Neutrophil (primary cell): Measurements from ENCODE around the gene TRIM40.

ENCODE experiments used
- H3K27ac ChIP-seq: fragments of 200-600 bp; sonication (generic); 2 replicates; pipeline ENCODE4 v1.5.1; 2016; ENCODE audit warnings: mild to moderate bottlenecking, moderate library complexity
- H3K27me3 ChIP-seq: fragments of 200-600 bp; sonication (generic); 2 replicates; pipeline ENCODE4 v1.6.0; 2016; ENCODE audit warnings: mild to moderate bottlenecking
- H3K36me3 ChIP-seq: fragments of 200-600 bp; sonication (generic); 2 replicates; pipeline ENCODE4 v1.5.1; 2017
- H3K4me1 ChIP-seq, 2 experiments: fragments of 200-600 bp in 1 of 2; sonication (generic) in 1 of 2; 1 replicate in 1 of 2; 2 replicates in 1 of 2; pipeline versions ENCODE4 v1.5.1 to v1.6.1; 2013 to 2016; ENCODE audit warnings: low read depth in 1 of 2, low read length in 1 of 2, mild to moderate bottlenecking in 1 of 2, moderate library complexity in 1 of 2; ENCODE audit not compliant: control insufficient read depth in 1 of 2, insufficient read depth in 1 of 2
- H3K4me3 ChIP-seq, 2 experiments: fragments of 200-600 bp in 1 of 2; sonication (generic) in 1 of 2; 1 replicate in 1 of 2; 2 replicates in 1 of 2; pipeline ENCODE4 v1.5.1; 2013 to 2016; ENCODE audit warnings: low read depth in 1 of 2, low read length in 1 of 2, mild to moderate bottlenecking in 1 of 2, moderate library complexity in 1 of 2
- H3K9me3 ChIP-seq: fragments of 200-600 bp; sonication (generic); 2 replicates; pipeline ENCODE4 v1.5.1; 2016
- CTCF ChIP-seq: fragments of 200-600 bp; sonication (generic); IDR thresholded peaks from 2 replicates; pipeline ENCODE4 v1.5.1; 2016; ENCODE audit warnings: antibody characterized with exemption

Gene TRIM40

GRCh38 chr6:30142665-30143064 is 6.7 kb downstream of the TRIM40 start:
- no peak overlapping the region for H3K4me3 ChIP-seq
- H3K4me1 ChIP-seq = no peaks in the 10 kb centered on the region
- H3K27ac ChIP-seq = no peak overlapping the region
- peaks cover 74% of the 10 kb centered on the region for H3K27me3 ChIP-seq
- no peaks in the 10 kb centered on the region for H3K36me3 ChIP-seq
- H3K9me3 ChIP-seq = no peaks in the 10 kb centered on the region
- TF ChIP-seq CTCF = no peak

DNA sequence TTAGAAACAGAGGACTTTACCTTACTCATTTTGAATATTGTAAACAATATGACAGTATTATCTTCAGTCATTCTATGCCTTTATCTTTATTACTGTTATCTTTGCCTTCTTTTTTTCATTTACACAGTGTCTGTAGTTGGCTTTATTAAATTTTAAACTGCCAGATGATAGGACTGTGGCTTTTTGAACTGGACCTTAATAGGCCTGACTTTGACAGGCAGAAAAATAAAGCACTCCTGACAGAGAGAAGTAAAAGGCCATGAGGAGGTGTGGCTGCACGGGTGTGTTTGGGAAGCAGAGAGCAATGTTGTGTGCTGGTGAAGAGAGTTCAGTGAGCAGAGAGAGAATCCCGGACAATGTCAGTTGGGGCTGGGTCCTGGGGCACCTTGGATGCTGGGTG is 7.8 kb downstream of the TRIM40 start:
- no peaks in the 10 kb centered on the region for H3K36me3 ChIP-seq
- no peaks in the 10 kb centered on the region for H3K9me3 ChIP-seq

DNA sequence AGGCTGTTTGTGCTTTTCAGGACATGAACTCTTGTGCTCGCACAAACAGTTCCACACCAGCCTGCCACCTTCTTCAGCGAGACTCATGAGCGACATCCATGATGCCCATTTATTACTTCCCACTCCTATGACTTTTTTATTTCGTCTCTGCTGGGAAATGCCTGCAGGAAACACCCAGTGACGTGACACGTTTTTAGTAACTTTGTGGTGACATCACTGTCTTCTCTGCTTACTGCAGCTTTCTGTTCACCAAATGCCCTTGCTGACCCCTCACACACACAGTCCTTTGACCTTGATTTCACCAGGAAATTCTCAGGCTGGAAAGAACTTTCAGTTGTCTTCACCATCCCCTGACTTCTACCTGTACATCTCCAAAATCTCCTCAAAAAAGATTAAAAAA is 8.9 kb downstream of the TRIM40 start:
- H3K27me3 ChIP-seq = peaks cover 55% of the 10 kb centered on the region
- H3K4me1 ChIP-seq = no peaks in the 10 kb centered on the region
- no peaks in the 10 kb centered on the region for H3K9me3 ChIP-seq
- no peak overlapping the region for H3K27ac ChIP-seq
- TF ChIP-seq CTCF = no peak
- H3K4me3 ChIP-seq = no peak overlapping the region
- no peaks in the 10 kb centered on the region for H3K36me3 ChIP-seq

More for the DNA sequence above, 7.8 kb downstream of the TRIM40 start:
- Histone ChIP-seq H3K4me1 (no peaks in the 10 kb centered on the region), H3K4me3 (no peak overlapping the region), H3K27ac (no peak overlapping the region), H3K27me3 (peaks cover 63% of the 10 kb centered on the region)
- TF ChIP-seq CTCF = no peak

DNA sequence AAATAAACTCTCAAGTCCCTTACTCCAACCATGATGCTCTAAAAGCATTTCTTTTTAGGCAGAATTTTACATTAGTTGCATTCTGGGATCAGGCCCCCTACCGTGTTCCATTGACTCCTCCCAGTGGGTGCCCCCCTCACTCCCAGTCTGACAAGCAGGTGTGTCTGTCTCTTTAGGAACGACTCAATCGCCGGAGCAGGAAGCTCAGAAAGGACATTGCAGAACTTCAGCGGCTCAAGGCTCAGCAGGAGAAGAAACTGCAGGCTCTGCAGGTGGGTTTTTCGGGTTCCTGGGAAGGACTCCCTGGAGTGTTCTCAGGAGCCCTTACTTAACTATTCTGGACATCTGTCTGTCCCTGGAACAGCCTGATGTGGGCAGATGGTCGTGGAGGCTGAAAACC is 9.9 kb downstream of the TRIM40 start:
- TF ChIP-seq CTCF = no peak

GRCh38 chr6:30147096-30147495 is 11.2 kb downstream of the TRIM40 start:
- TF ChIP-seq CTCF = no peak
- H3K36me3 ChIP-seq = no peaks in the 10 kb centered on the region
- no peak overlapping the region for H3K4me3 ChIP-seq
- no peak overlapping the region for H3K27ac ChIP-seq
- peaks cover 37% of the 10 kb centered on the region for H3K27me3 ChIP-seq
- H3K4me1 ChIP-seq = peaks cover 8 to 11% of the 10 kb centered on the region in 2 experiments
- no peaks in the 10 kb centered on the region for H3K9me3 ChIP-seq

More for the DNA sequence above, 9.9 kb downstream of the TRIM40 start:
- H3K27ac ChIP-seq = no peak overlapping the region
- no peaks in the 10 kb centered on the region for H3K4me1 ChIP-seq
- H3K9me3 ChIP-seq = no peaks in the 10 kb centered on the region
- no peaks in the 10 kb centered on the region for H3K36me3 ChIP-seq
- no peak overlapping the region for H3K4me3 ChIP-seq
- peaks cover 50% of the 10 kb centered on the region for H3K27me3 ChIP-seq

DNA sequence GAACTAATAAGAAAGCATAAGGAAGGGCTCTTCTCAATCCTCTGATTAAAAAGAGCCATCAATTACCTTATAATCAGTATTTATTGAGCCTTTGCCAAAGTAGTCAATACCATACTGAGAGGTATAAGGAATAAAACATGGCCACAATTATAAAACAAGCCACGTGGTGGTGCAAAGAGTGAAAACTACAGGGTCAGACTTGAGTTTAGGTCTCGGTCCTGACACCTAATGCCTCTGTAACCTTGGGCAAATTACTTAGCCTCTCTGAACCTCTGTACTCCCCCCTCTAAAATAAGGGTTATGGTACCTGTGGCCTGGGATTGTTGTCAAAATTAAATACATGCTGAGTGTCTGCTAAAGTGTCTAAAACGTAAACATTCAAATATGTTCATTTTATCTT is 13.3 kb downstream of the TRIM40 start:
- H3K4me1 ChIP-seq = peaks cover 19 to 29% of the 10 kb centered on the region in 2 experiments
- peaks cover 16% of the 10 kb centered on the region for H3K27me3 ChIP-seq
- H3K36me3 ChIP-seq = no peaks in the 10 kb centered on the region
- no peak overlapping the region for H3K27ac ChIP-seq
- TF ChIP-seq CTCF = no peak
- H3K9me3 ChIP-seq = no peaks in the 10 kb centered on the region
- H3K4me3 ChIP-seq = no peak overlapping the region
